Stimulated activated CD8-positive, alpha-beta memory T cell treated with anti-CD3 and anti-CD28 coated beads, Interleukin-12 subunit alpha, Interleukin-12 subunit beta, amount 100 ng/mL, for 1 hour (primary cell): ENCODE results near the gene HMGN1.
A peak's percentile ranks its signal among the peaks of the same experiment; 100 is the strongest.
"Not testable (repeated sequence)": the region's sequence is repeated elsewhere in the genome, so short reads cannot be mapped to it uniquely, and the experiment has no call there.

ENCODE experiments used
- DNase-seq: peaks from one replicate; pipeline ENCODE4 v3.0.0-alpha.2; 2020; ENCODE audit warnings: low read depth

The HMGN1 gene, protein sequence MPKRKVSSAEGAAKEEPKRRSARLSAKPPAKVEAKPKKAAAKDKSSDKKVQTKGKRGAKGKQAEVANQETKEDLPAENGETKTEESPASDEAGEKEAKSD

DNA sequence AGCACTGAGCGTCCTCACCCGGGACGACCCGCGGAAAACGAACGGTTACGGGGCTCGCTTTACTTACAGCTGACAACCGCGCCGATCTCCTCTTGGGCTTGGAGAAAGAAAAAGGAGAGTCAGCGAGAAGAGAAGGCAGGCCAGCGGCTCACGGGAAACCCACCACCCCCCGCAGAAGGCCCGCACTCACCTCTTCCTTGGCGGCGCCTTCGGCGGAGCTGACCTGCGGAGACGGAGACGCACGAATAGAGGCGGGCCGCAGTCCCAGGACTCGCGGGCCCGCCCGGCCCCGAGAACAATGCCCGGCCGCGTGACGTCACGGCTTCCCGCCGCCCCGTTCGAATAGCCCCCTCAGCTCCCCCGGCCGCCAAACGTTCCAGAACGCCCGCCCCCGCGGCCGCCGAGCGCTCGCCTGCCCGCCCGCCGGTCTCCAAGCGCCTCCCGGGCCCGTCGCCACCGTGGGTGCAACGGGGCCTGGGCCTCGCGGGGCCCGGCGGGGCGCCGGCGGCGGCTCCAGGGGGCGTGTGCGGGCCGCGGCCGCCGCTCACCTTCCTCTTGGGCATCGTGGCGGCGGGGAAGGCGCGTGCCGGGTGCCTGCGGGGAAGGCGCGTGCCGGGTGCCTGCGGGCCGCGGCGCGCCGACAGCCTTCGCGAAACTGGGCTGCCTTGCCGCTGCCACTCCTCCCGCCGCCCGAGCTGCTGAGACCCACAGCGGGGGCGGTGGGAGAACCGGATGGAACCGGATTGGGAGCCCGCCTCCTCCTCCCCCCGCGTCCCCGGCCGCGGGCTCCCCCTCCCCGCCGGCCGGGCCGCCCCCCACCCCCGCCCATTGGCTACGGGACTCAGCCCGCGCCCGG, at the start of gene HMGN1:
HMGN1 (minus strand) TSS at position 734 of the 856 bp plus-strand sequence; CDS start at position 563, 171 bp downstream.
- peak; percentile 75 for DNase-seq

DNA sequence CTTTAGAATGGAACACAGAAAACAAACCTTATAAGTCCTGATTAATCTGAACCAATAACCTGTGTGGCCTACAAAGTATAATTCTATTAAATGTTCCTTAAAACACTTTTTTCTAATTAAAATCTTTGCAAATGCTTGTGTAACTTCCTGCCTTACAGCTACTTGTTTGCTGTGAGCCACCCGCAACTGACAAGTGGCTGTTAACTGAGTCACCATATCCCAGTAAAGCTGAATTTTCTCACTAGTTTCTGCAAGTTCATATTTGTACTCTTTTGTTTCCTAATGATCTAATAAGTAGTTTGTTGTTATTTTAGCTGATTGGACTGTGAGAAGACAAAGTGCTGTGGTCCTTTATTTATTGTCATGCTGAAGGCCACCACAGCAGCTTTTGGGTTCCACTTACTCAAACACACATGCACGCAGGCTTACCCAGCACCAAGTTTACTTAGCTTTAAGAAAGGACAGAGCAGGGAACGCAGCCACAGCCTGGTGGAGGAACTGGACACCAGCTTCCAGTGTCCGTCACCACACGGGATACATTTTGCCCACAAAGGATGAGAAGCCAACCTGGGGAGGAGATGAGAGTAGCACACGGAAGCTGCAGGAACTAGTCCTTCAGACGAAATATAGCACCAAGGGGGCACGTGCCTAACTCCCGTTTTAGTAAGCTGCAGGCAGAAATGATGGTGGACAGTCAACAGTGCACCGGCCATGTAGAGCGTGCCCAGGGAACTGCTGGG, 48.9 kb upstream of the HMGN1 start:
- DNase-seq, result no peak

DNA sequence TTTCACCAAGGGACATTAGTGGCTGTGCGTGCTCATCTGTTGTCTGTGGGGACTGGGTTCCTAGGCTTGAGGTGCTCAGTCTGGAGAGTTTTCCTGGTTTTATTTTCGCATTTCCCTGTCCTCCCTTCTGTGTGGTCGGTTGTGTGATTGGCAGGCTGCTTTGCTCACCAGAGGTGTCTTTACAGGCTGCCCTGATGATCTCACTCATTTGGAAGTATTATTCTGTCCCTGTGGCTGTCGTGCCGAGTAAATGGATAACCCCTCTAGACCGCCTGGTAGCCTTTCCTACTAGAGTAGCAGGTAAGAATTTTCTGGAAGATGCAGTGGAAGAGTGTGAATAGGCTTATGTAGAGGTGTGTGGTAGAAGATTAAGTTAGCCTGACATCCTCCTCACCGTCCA, 44.1 kb upstream of the HMGN1 start:
- no peak for DNase-seq

DNA sequence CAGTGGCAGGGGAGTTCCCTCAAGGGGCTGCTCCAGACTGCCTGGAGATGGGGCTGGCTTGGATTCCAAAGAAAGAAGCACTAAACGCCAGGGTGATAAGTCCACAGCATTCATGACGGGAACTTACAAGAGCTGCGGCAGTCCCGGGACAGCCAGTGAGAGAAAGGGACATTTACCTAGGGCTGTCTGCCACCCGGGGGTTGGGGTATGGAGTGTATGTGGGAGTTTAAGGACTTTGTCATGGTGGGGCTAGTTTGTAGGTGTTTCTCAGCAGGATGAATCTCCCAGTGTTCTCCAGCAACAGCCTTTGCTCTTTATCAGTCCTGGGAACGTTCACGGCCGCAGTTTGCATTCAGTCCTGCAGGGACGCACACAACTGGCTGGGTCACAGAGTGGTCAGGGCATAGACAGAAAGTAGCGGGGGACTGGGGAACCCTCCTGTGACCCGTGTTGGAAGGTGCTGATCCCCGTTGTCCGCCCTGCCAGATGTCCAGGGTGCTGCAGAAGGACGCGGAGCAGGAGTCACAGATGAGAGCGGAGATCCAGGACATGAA, 41.4 kb upstream of the HMGN1 start:
- no peak for DNase-seq

DNA sequence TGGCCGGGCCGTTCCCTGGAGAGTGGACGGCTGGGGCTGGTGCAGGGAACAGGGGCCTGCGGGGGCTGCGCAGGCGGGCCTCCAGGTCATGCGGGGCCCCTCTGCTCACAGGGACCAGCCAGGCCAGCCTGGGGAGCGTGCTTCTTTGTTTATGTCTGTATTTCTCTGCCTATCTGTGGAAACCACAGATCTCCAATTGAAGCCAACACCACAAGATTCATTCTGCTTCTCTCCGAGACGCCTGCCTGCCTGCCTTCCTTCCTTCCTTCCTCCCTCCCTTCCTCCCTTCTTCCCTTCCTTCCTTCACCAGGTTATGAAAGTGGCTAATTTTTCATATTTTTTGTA, 39.9 kb upstream of the HMGN1 start:
- DNase-seq, result no peak

DNA sequence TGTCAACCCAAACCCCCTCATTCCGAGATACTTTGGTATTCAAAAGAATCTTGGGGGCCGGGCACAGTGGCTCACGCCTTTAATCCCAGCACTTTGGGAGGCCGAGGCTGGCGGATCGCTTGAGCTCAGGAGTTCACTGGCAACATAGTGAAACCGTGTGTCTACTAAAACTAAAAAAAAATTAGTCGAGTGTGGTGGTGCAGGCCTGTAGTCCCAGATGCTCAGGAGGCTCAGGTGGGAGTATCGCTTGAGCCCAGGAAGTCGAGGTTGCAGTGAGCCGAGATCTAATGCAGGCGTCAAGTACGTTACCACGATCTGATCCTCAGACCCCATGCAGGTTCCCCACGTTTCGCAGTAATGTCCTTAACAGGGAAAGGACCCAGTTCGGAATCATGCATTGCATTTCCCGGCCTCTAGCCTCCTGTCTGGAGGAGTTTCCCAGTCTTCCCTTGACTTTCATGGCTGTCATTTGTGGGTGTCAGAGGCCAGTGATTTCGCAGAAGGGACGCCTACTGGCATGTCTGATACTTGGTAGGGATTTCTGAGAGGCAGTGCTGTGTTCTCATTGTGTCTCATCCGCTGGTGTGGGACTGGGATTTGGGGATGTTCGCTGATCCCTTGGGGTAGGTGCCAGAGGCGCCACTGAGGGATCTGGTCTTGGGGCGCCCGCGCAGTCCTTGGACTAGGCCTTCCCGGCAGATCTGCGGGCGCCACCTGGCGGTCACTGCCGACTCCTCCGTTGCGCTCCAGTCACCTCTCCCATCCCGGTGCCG, 39.3 kb upstream of the HMGN1 start:
- DNase-seq, result peak; percentile 83

DNA sequence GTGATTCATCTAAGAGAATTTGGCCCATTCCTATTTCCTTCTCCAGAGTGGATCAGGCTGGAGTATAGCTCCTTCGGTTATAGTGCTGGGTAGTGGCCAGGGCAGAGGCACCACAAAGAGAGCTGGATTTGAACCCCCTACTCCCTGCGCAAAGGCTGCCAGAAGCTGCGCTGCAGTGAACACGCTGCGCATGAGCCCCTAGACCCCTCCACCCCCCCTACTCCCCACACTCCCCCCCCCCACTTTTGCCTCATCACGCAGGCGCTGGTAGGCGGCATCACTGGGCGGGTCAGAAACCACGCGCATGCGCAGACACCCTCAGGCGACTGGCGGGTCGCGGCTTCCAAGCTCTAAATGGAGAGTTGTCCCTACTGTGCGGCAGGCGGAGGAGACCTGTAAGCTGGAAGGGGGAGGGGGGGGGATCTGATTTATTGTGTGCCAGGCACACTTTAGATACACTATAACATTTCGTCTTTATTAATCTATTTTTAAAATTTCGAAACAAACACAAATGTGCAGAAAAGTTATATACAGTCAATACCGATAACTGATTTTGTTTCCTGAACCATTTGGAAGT, 38.7 kb upstream of the HMGN1 start:
- DNase-seq, result peak; percentile 84

DNA sequence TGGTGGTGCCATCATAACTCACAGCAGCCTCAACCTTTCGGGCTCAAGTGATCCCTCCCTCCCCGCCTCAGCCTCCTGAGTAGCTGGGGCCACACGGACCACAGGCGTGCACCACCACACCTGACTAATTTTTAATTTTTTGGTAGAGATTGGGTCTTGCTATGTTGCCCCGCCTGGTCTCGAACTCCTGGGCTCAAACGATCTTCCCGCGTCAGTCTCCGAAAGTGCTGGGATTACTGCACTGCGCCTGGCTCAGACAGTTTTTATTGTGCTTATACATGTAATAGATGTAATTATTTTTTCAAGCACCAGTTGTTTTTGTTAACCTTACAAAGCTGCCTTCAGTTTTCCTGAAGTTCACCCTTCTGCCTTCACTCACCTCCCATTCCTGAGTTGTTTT, 38.0 kb upstream of the HMGN1 start:
- DNase-seq, result no peak

DNA sequence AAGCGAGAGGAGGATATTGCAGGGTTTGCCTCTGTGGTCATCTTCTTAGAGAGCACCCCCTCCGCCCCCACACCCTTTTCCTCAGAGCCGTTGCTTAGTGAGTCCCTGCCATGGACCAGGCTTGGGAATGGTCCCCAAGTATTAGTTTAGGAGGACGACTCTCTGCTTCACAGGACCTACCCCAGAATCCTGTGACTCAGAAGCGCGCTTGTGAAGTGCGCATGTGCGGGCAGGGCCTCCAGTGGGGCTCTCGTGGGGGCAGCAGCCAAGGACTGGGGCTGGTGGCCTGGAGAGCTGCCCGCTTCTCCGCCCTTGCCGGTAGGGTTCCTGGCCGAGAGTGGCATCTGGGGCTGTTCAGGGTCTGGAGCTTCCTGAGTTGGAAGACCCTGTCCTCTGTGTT, 37.3 kb upstream of the HMGN1 start:
- no peak for DNase-seq

DNA sequence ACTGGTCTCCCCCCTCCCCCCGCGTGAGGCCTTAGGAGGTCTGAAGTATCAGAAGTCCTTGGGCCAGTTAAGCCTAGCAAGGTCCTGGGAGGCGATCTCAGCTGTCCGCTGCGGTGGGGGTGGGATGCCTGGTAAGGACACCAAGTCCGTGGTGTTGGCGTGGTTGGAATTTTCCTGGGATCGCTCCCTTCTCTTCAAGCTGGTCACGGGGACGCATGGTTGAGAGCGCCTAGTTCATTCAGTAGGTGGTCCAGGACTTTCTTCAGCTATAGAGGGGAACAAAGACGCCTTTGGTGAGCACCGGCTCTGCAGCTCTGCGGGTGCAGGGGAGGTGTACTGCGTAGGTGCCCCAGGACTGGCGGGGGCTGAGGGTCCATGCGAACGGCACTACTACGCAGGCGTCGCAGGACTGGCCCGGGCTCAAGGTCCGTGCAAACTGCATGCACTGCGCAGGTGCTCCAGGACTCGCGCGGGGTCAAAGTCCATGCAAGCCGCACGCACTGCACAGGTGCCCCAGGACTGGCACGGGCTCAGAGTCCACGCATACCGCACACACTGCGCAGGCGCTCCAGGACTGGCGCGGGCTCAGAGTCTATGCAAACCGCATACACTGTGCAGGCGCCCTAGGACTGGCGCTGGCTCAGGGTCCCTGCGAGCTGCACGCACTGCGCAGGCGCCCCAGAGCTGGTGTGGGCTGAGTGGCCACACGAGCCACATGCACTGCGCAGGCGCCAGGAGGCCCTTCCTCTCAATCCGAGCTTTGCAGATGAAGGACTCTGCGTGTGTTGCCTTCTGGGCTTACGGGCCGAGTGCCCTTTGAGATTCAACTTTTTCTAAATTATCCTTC, 36.6 kb upstream of the HMGN1 start:
- peak; percentile 30 for DNase-seq

DNA sequence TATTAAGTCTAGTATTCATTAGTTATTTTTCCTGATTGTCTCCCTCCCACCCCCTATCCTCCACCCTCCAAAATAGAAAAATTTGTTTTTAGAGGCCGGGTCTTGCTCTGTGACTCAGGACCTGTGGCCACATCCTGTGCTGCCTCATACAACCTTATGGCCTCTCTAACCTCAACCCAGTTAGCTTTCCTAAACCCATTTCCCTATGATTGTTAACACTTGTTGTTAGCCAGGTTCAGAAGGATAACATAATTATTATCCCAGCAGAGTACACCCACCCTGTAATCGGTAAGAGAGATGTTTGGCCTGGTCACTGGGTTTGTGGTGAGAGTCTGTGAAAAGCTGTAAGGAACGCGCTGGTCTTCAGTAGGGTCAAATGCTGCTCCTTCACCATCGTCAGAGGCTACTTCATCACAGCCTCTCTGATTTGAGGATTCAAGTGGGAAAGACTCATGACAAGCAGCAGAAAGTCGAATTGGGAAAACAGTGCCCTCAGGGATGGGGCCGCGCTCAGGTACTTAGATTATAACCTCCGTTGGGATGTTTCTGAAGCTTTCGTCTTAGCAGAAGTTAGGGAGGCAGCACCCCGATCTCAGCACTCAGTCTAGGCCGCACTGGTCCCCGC, 35.9 kb upstream of the HMGN1 start:
- no peak for DNase-seq

DNA sequence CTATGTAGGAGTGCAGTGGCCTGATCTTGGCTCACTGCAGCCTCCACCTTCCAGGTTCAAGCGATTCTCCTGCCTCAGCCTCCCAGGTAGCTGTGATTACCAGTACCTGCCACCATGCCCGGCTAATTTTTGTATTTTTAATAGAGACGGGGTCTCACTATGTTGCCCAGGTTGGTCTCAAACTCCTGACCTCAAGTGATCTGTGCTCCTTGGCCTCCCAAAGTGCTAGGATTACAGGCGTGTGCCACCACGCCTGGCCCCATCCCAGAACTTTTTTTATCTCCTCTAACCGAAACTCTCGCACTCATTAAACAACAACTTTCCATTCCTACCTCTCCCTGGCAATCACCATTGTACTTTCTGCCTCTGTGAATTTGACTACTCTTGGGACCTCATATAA, 33.2 kb upstream of the HMGN1 start:
- DNase-seq, result not testable (repeated sequence)

DNA sequence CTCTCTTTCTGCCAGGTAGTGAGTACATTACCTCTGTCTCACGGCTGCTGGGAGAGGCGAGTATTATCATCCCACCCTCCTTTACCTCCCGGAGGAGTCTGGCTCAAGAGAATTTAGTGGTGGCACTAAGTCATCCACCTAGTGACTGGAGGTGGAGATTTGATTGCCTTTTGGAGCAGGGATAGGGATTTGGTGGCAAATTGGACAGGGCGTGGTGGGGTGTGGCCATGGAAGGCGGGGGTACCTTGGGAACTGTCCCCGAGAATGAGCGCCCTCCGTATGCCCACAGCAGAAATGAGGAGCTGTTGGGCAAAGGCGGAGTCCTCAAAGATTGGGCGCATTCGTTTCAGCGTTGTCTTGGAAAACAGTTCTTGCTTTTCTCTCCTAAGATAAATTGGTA, 32.1 kb upstream of the HMGN1 start:
- no peak for DNase-seq

DNA sequence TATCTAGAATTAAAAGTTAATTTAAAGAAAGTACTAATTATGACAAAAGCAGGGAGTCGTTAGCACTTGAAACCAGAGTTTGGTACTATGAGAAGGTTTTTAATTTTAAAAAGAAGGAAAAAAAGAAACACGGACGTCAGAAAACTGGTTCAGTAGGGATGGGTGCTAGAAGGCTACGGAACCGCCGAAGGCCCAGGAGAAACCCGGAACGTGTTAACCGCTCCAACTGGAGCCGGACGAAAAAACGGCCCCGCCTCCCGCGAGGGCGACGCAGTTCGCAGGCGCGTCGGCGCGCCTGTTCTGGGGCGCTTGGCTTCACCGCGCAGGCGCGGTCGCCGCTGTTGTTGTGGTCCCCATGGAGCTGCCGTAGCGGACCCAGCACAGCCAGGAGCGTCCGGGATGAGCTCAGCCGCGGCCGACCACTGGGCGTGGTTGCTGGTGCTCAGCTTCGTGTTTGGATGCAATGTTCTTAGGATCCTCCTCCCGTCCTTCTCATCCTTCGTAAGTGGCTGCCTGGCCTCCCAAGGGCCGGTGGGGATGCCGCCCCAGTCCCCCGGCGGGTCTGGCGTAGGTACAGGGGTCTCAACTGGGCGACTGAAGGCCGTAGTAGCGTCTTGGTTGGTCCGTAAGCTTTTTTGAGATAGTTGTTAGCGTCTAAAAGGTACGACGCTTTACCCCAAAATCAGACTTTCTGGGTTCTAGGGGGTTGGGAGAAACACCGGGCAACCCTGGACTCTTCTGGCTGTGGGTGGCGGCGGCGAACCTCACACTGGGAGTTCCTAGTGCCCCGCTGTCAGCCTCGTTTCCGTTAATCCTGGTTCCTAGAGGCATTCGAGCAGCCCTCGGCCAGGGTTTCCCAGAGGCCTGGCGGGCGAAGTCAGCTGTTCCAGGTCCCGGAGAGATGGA, 31.4 kb upstream of the HMGN1 start:
- peak; percentile 79 for DNase-seq

DNA sequence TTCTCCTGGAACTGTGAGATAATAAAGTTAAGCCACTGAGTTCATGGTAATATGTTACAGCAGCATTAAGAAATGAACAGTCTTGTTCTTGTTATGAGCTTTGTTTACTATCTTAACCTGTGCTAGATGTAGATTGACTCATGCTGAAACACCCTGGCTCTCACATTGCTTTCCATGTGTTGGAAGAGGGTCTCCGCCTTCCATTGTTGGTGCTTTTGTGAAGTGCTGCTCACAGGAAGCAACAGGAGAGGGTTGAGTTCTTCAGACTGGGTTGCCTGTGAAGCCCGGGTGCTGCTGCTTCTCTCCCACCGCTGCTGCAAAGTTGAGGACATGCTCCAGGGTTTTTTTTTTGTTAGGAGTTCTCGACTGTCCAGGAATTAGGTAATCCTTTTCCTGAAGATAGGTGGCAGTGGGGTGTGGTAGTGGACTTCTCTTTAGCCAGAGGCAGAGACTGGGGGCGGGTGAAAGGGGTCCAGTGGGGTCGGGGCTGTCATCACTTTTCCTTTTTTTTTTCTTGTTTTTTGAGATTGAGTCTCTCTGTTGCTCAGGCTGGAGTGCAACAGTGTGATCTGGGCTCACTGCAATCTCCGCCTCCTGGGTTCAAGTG, 28.7 kb upstream of the HMGN1 start:
- DNase-seq, result no peak

DNA sequence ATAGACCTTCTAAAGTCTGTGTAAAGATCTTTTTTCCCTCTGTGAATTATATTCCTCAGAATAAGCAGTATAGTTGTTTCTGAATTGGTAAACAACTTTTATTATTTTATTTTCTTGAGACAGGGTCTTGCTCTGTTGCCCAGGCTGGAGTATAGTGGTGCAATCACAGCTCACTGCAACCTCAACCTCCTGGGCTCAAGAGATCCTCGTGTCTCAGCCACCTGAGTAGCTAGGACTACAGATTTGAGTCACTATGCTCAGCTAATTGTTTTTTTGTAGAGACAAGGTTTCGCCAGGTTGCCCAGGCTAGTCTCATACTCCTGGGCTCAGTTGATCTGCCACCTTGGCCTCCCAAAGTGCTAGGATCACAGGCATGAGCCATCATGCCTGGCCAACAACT, 26.6 kb upstream of the HMGN1 start:
- no peak for DNase-seq

DNA sequence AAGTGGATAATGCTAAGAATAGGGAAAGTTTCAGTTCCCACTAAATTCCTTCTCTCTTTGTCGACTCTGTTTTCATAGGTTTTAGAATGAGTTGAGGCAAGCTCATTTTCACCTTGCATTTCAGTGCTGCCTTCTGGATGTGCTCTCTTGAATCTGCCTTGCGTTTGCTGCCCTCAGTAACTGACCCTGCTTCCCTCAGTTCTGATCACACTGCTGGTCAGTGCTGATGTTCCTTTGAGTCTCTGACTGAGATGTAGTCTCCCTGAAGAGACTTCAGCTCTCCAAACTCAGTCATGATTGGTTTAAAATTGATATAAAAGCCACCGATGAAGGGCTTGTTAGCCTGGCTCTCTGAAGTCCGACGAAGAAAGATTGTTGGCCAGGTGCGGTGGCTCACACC, 25.2 kb upstream of the HMGN1 start:
- no peak for DNase-seq

DNA sequence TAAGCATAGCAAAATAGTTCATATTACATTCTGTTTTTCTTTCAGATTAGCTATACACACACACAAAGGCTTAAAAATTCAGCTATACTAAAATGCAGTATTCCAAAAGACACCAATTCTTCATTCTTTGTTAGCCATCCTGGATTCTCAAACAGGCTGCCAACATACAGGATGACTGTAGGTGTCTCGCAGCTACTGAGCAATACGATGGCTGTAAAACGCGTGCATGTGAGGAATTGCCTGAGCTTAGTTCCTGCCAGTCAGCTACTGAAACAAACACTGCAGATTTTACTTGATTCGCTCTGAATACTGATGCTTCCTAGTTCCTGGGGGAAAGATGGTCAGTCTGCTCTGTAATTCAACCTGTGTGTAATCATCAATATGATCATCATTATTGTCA, 24.7 kb upstream of the HMGN1 start:
- no peak for DNase-seq

DNA sequence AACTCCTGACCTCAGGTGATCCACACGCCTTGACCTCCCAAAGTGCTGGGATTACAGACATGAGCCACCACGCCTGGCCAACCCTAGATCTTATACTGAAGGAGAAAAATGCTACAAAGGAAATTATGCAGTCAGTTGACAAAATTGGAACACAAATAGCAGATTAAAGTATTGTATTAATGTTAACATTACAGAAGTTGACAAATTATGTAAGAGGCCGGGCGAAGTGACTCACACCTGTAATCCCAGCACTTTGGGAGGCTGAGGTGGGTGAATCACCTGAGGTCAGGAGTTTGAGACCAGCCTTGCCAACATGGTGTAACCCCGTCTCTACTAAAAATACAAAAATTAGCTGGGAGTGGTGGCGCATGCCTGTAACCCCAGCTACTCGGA, 21.0 kb upstream of the HMGN1 start:
- not testable (repeated sequence) for DNase-seq
